HepG2 (cell line): Measurements from ENCODE around the gene CDKN1A. TPM values are rescaled to one million over a fixed set of nuclear protein-coding genes. Genes with fewer than 3 reads are reported as not detected.
A peak's percentile ranks its signal among the peaks of the same experiment; 100 is the strongest.

Experiments
- ATAC-seq: fragments of 200-7000 bp; cut with Tn5 transposase; 3 replicates; pipeline ENCODE4 v1.9.1; 2020; ENCODE audit warnings: mild to moderate bottlenecking, moderate library complexity
- BruUV-seq: library from RNA; stranded (reverse); fragments of 400-500 nt; replicated peaks from 2 replicates; lab custom pipeline; 2021; lab: Mats Ljungman, UMichigan
- CTCF ChIA-PET: fragments of 300-600 bp; formaldehyde crosslinking; extraction: SDS; loops from one replicate; lab custom pipeline; 2021; ENCODE audit warnings: low total read pairs, inconsistent platforms, low intra/inter-chr PET ratio; lab: Yijun Ruan, JAX
- POLR2A ChIA-PET: fragments of 350-600 bp; sonication (Branson Sonifier 250); formaldehyde crosslinking; loops from one replicate; lab custom pipeline; 2020; ENCODE audit warnings: antibody characterized with exemption, inconsistent platforms; lab: Yijun Ruan, JAX
- DNase-seq: peaks from one replicate; pipeline ENCODE4 v3.0.0-alpha.2; 2015; ENCODE audit warnings: low spot score
- FAIRE-seq: peaks from 3 replicates; lab custom pipeline; 2011; peaks lifted over from hg19 to GRCh38; lab: Jason Lieb, UNC
- H2AFZ ChIP-seq: one replicate; pipeline ENCODE4 v1.6.1; 2011; ENCODE audit warnings: low read length, inconsistent platforms
- H3K27ac ChIP-seq: fragments of 300-600 bp; 3 replicates; pipeline ENCODE4 v1.8.0; 2011; ENCODE audit warnings: mixed run types, mild to moderate bottlenecking, mixed read lengths, low read length, inconsistent platforms; ENCODE audit not compliant: insufficient read depth; ENCODE audit errors: extremely low read length
- H3K27me3 ChIP-seq, 2 experiments: fragments of 200-600 bp in 1 of 2; 2 replicates in 1 of 2; 3 replicates in 1 of 2; pipeline versions ENCODE4 v1.6.0 to v1.8.0; 2011; ENCODE audit warnings: low read length in 2 of 2, mild to moderate bottlenecking in 2 of 2, moderate library complexity in 2 of 2, inconsistent platforms in 1 of 2; ENCODE audit not compliant: insufficient read depth in 2 of 2, control insufficient read depth in 1 of 2
- H3K36me3 ChIP-seq, 2 experiments: fragments of 200-600 bp in 1 of 2; replicated peaks in 1 of 2; 2 replicates in 1 of 2; 3 replicates in 1 of 2; pipeline versions ENCODE4 v1.5.1 to v1.8.0; 2011; ENCODE audit warnings: low read length in 2 of 2, inconsistent platforms in 1 of 2; ENCODE audit not compliant: insufficient read depth in 2 of 2, control insufficient read depth in 1 of 2
- H3K4me1 ChIP-seq: 2 replicates; pipeline ENCODE4 v1.5.1; 2012; ENCODE audit warnings: low read length, inconsistent platforms; ENCODE audit not compliant: insufficient read depth
- H3K4me2 ChIP-seq: 2 replicates; pipeline ENCODE4 v1.6.0; 2011; ENCODE audit warnings: low read depth, low read length, inconsistent platforms
- H3K4me3 ChIP-seq, 3 experiments: fragments of 200-600 bp in 1 of 3; sonication (generic), shearing (Covaris generic) in 1 of 3; replicated peaks in 1 of 3; 2 replicates each; pipeline ENCODE4 v1.5.1; 2011 to 2016; ENCODE audit warnings: low read length in 3 of 3, inconsistent platforms in 2 of 3, low read depth in 2 of 3, mild to moderate bottlenecking in 2 of 3, control low read depth in 1 of 3, mixed read lengths in 1 of 3; ENCODE audit not compliant: insufficient read depth in 1 of 3
- H3K79me2 ChIP-seq: one replicate; pipeline ENCODE4 v1.6.1; 2011; ENCODE audit warnings: low read length, inconsistent platforms; ENCODE audit not compliant: insufficient read depth
- H3K9ac ChIP-seq: 2 replicates; pipeline ENCODE4 v1.6.0; 2011; ENCODE audit warnings: mild to moderate bottlenecking, low read depth, low read length, inconsistent platforms; ENCODE audit not compliant: insufficient read depth
- H3K9me3 ChIP-seq: 2 replicates; pipeline ENCODE4 v1.5.1; 2012; ENCODE audit warnings: mild to moderate bottlenecking, low read length
- H4K20me1 ChIP-seq: 2 replicates; pipeline ENCODE4 v1.6.0; 2011; ENCODE audit warnings: inconsistent platforms, mild to moderate bottlenecking, low read length, moderate library complexity; ENCODE audit not compliant: insufficient read depth
- ARID5B ChIP-seq: IDR thresholded peaks from 2 replicates; pipeline ENCODE4 v1.4.0; 2020; ENCODE audit warnings: mild to moderate bottlenecking, missing genetic modification reagents
- BCL6 ChIP-seq: IDR thresholded peaks from 2 replicates; pipeline ENCODE4 v1.6.1; 2016; ENCODE audit warnings: missing genetic modification reagents, missing compliant biosample characterization
- HIC2 ChIP-seq: sonication (generic); formaldehyde crosslinking; IDR thresholded peaks from 2 replicates; pipeline ENCODE4 v1.9.0; 2022; ENCODE audit warnings: low read depth, missing genetic modification reagents
- PPARG ChIP-seq: conservative IDR thresholded peaks from 2 replicates; pipeline ENCODE4 v1.6.1; 2016; ENCODE audit warnings: missing biosample characterization, missing genetic modification reagents
- TRIM24 ChIP-seq: sonication (generic); formaldehyde crosslinking; IDR thresholded peaks from 2 replicates; pipeline ENCODE4 v1.8.0; 2022; ENCODE audit warnings: mild to moderate bottlenecking, missing genetic modification reagents
- ZNF710 ChIP-seq: sonication (generic); formaldehyde crosslinking; IDR thresholded peaks from 2 replicates; pipeline ENCODE4 v1.5.0; 2020; ENCODE audit warnings: mild to moderate bottlenecking, missing genetic modification reagents, borderline replicate concordance
- ZNF788 ChIP-seq: sonication (generic); formaldehyde crosslinking; IDR thresholded peaks from 2 replicates; pipeline ENCODE4 v1.5.0; 2020; ENCODE audit warnings: mild to moderate bottlenecking, missing genetic modification reagents, borderline replicate concordance
- WGBS: methylation state at CpG from one replicate; pipeline ENCODE4 v1.1.6; 2017; ENCODE audit warnings: low lambda C conversion rate; 5-methylcytosine and 5-hydroxymethylcytosine counted together
- in situ Hi-C: cut with HindIII; loops from 2 replicates; pipeline ENCODE4 v1.10.0; 2017; ENCODE audit warnings: low pct_unique_long_range_greater_than_20kb; ENCODE audit not compliant: extremely low pct_ligation_motif_present
- intact Hi-C: fragments of 100-400 bp; cut with micrococcal nuclease; formaldehyde crosslinking; loops from one replicate; pipeline ENCODE4 v1.10.0; 2022; ENCODE audit not compliant: unreplicated experiment
- polyA plus RNA-seq, 8 experiments: library from polyadenylated mRNA; depleted of rRNA in 3 of 8; stranded (reverse) in 7 of 8; unstranded in 1 of 8; fragments of >200 nt; fragmentation: Illumina TruSeq in 4 of 8; extraction: Trizol in 4 of 8; gene quantifications; 2 replicates each; pipeline versions ENCODE4 v1.2.1 to v1.2.3, GENCODE V29; 2011 to 2016; ENCODE audit warnings: low read depth in 4 of 8, missing spikeins in 1 of 8, mixed read lengths in 1 of 8; ENCODE audit not compliant: insufficient read depth in 1 of 8
- total RNA-seq, 5 experiments: library from RNA; depleted of rRNA; stranded (reverse); fragments of >200 nt; fragmentation: Illumina TruSeq; extraction: Trizol; gene quantifications; 2 replicates each; pipeline ENCODE4 v1.2.3, GENCODE V29; 2016; ENCODE audit warnings: low read depth in 1 of 5
- TF ChIP-seq, protein P1 (sequence below): sonication (generic); formaldehyde crosslinking; IDR thresholded peaks from 2 replicates; pipeline ENCODE4 v1.5.0; 2020; ENCODE audit warnings: missing genetic modification reagents, mild to moderate bottlenecking, borderline replicate concordance

Gene CDKN1A
- total and polyA plus RNA-seq, 2 of the 13 experiments (the other 11 are each of a cell fraction or from before 2014, with no cell fraction given) = 60.7 to 92.1 TPM

- CTCF ChIA-PET = interaction anchor here (1.2 kb wide), 1 partner anchor 58 kb away, joined by 4 read pairs; no protein-coding TSS in a partner anchor
- 73% methylated on average over 10 of the region's 11 CpGs for WGBS
- Histone ChIP-seq H3K36me3 (peaks cover 29 to 49% of the 10 kb centered on the region in 2 experiments), H3K9ac (peak overlapping the region; percentile 10; the same call in 1 of the 2 replicates), H3K79me2 (peaks cover 45% of the 10 kb centered on the region), H3K4me1 (peaks cover 44% of the 10 kb centered on the region), H4K20me1 (peaks cover 88% of the 10 kb centered on the region), H3K4me2 (peak overlapping the region; percentile 59), H3K4me3 (peak overlapping the region in 1 of 3 experiments; percentile 45; a peak in 4 of 6 replicates), H3K9me3 (no peaks in the 10 kb centered on the region), H3K27ac (no peak overlapping the region), H3K27me3 (peaks cover 0 to 6% of the 10 kb centered on the region in 2 experiments; a peak in 2 of 5 replicates), H2AFZ (no peak overlapping the region)
- no peak for ATAC-seq
- DNase-seq = peak; percentile 59
- POLR2A ChIA-PET = interaction anchor here (0.5 to 4.1 kb wide), 5 partner anchors 16 to 76 kb away, joined by 3 to 29 read pairs (median 7); no protein-coding TSS in a partner anchor
- intact Hi-C loops (loop anchor here (5.0 kb wide), 1 partner anchor 40 kb away; no protein-coding TSS in a partner anchor), in situ Hi-C loops (loop anchor here (5.0 kb wide), 1 partner anchor 60 kb away; no protein-coding TSS in a partner anchor)
- no peak for FAIRE-seq
- BruUV-seq = no TSS peak
- peak; percentile 79 for TF ChIP-seq PPARG (CRISPR knock-in tag)
- TF ChIP-seq, protein P1, sequence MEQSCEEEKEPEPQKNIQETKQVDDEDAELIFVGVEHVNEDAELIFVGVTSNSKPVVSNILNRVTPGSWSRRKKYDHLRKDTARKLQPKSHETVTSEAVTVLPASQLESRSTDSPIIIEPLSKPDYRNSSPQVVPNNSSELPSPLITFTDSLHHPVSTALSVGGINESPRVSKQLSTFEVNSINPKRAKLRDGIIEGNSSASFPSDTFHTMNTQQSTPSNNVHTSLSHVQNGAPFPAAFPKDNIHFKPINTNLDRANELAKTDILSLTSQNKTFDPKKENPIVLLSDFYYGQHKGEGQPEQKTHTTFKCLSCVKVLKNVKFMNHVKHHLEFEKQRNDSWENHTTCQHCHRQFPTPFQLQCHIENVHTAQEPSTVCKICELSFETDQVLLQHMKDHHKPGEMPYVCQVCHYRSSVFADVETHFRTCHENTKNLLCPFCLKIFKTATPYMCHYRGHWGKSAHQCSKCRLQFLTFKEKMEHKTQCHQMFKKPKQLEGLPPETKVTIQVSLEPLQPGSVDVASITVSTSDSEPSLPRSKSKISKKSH (CRISPR knock-in tag) = 0 out of 2 replicates have a peak, but pooled peaks have one; percentile 26
- 0 out of 2 replicates have a peak, but pooled peaks have one; percentile 25 for TF ChIP-seq ZNF788 (CRISPR knock-in tag)
- no peak for TF ChIP-seq TRIM24 (CRISPR knock-in tag)
- TF ChIP-seq HIC2 = peak; percentile 19
- TF ChIP-seq ARID5B = peak; percentile 37
- 0 out of 2 replicates have a peak, but pooled peaks have one; percentile 19 for TF ChIP-seq ZNF710
- TF ChIP-seq BCL6 (CRISPR knock-in tag) = peak; percentile 6; the same call in 1 of the 2 replicates
Measured at GRCh38 chr6:36682328-36683144, 4.0 kb downstream of the CDKN1A start.
